Stimulated activated CD4-positive, alpha-beta T cell treated with anti-CD3 and anti-CD28 coated beads, Interleukin-12 subunit alpha, Interleukin-12 subunit beta, amount 100 ng/mL, for 48 hours (primary cell): ENCODE data around the gene SLC24A4.

Experiments
- DNase-seq, 3 donors: peaks; one replicate each; pipeline ENCODE4 v3.0.0-alpha.2; 2020; ENCODE audit warnings: low read depth in 2 of 3, low spot score in 1 of 3

SLC24A4 gene, protein sequence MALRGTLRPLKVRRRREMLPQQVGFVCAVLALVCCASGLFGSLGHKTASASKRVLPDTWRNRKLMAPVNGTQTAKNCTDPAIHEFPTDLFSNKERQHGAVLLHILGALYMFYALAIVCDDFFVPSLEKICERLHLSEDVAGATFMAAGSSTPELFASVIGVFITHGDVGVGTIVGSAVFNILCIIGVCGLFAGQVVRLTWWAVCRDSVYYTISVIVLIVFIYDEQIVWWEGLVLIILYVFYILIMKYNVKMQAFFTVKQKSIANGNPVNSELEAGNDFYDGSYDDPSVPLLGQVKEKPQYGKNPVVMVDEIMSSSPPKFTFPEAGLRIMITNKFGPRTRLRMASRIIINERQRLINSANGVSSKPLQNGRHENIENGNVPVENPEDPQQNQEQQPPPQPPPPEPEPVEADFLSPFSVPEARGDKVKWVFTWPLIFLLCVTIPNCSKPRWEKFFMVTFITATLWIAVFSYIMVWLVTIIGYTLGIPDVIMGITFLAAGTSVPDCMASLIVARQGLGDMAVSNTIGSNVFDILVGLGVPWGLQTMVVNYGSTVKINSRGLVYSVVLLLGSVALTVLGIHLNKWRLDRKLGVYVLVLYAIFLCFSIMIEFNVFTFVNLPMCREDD

GRCh38 chr14:92323011-92323915 is at the start of gene SLC24A4:
TSS of gene SLC24A4 (plus strand) at chr14:92323165. CDS start at chr14:92323831, 666 bp downstream.
- no peak for DNase-seq

DNA sequence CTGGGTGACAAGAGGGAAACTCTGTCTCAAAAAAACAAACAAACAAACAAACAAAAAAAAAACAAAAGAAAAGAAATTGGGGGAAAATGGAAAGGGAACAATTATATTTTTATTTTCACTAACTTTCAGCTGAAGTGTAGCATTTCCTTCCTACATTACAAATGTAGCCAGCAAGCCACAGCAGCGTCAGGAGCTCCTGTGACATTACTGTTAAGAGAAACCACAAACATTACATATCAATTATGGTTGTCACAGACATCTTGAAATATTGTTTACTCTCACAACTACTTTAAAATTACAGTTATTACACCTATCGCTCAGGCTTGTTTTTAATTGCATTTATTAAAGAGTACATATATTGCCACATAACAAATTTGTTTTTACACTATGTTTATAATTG is 49.8 kb upstream of the SLC24A4 start:
- DNase-seq, result no peak

DNA sequence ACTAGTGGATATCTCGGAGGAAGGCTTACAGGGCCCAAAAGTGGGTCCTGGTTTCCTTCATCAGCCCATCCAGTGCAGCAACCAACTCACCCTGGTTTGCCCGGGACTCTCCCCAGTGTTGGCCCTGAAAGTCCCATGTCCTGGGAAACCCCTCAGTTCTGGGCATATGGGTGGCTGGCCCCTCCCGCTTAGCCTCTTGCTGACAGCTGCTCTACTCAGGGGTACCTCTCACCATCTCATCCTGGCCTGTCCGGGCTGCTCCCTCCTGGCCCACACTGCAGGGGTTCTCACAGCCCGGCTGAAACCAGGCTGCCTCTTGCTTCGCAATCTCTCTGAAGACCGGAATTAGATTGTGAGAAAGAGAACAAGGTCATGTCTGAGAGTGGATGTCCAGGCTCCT is 48.9 kb upstream of the SLC24A4 start:
- DNase-seq, result no peak

DNA sequence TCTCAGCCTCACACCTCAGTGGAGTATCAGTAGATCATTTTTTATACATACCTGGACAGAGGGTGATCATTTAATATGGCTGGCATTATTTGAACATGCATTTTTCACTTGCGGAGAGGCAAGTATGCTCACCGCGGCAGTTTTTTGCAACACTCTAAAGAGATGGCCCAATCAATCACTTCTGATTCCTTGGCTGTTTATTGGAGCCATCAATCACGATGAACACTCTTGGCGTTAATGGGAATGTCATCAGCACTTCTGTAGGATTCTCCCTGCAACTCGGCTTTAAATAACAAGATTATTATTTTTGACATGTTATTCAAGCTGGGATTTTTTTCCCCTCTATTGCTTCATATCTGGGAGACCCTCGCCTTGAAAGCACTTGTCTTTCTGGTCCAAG is 46.9 kb upstream of the SLC24A4 start:
- no peak for DNase-seq

DNA sequence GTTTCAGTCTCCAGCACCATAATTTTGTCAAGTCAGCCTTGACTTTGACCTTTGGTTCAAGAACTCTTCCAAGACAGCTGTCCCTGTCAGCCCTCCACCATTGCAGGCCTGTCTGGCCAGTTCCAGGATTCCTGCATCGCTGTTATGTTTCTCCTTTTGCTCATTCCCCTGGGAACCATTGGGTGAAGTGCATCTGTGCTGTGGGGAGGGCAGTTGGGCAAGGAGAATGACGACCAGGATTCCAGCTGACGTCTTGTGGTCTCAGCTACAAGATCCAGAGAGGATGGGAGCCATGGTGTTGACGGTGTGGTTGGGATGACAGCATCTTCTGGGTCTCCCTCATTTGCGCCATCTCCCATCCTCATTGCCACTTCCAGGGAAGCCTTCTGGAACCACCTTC is 45.9 kb upstream of the SLC24A4 start:
- no peak for DNase-seq

DNA sequence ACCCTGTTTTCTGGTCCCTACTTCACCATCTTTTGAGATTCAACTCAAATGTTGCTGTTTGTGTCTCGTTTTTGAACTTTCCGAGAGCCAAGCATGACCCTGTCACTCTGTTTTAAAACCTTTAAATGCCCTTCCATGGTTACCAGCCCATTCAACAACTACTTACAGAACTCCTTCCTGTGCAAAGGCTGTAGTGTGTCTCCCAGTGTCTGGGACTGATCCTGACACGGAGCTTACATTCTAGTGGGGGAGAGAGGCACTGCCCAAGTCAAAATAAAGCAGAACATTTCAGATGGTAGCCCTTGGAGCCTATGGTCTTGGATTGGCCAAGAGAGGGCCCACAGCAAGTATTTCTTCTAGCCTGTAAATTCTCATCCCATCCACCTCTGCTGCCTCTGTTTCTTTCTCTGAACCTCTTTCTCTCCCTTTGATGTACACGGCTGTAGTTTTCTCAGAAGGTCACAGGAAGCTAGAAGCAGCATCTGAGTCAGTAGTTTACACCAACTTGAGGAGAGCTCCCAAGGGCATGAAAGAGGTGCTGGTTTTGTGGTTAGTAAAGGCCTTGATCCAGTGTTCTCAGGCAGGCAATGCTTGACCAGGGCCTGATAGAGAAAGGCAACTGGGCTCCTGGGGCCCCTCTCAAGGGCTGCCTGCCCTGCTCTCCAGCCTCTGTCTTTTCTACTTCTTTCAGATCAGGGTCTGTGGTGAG is 42.3 kb upstream of the SLC24A4 start:
- DNase-seq, result no peak

DNA sequence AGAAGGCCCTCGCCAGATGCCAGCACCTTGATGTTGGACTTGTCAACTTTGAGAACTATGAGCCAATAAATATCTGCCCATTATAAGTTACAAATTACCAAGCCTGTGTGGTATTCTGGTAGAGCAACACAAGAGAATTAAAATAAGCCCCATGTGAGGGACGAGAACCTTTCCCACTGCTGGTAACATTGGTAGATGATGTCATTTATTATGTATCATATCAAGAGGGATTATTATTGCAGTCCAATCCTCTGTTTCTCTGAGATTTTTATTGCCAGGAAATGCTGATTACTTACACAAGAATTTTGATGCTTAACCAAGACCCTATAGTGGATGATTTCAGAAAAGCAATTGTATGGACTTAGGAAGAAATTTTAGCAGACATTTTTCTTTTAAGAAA is 40.3 kb upstream of the SLC24A4 start:
- no peak for DNase-seq

DNA sequence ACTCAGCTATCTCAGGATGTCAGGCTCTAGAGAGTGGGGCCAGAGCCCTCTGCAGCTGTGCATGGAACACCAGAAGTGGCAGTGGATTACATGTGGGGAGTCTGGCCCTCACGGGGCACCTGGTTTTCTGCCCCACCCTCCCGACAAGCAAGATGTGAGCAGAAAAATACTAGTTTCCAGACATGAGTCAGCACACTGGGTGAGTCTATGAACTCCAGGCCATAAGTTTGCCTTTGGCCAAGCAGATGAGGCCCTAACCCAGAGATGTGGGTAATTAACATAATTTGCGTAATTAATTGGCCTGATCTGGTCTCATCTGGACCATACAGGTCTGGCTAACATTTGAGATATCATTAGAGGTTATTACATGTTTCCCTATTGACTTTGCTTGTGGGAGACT is 37.7 kb upstream of the SLC24A4 start:
- DNase-seq, result no peak

GRCh38 chr14:92287987-92288386 is 35.0 kb upstream of the SLC24A4 start:
- DNase-seq, result no peak

- no peak for DNase-seq
These were observed 33.8 kb upstream of the SLC24A4 start for GRCh38 chr14:92288994-92289660.

- no peak for DNase-seq
These were observed 30.3 kb upstream of the SLC24A4 start for GRCh38 chr14:92292673-92293072.

- no peak for DNase-seq
These were observed 28.5 kb upstream of the SLC24A4 start for GRCh38 chr14:92294506-92294905.

GRCh38 chr14:92297818-92298595 is 25.0 kb upstream of the SLC24A4 start:
- DNase-seq, result no peak

DNA sequence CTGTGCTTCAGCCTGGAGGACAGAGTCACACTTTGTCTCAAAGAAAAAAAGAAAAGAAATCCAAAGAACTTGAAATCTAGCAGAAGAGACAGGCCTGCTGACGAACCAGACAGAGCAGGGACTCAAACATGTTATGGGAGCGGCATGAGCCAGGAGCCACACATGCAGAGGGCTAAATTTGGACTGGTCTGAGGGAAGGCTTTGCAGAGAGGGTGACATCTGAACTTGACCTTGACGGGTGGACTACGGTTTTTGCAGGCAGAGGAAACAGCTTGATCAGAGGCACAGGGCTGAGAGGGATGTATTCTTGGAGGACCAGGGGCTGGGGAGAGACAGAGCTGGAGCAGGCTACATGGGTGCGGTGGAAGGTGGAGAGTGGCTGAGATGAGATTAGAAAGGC is 20.5 kb upstream of the SLC24A4 start:
- no peak for DNase-seq

GRCh38 chr14:92308716-92309115 is 14.2 kb upstream of the SLC24A4 start:
- DNase-seq, result no peak

DNA sequence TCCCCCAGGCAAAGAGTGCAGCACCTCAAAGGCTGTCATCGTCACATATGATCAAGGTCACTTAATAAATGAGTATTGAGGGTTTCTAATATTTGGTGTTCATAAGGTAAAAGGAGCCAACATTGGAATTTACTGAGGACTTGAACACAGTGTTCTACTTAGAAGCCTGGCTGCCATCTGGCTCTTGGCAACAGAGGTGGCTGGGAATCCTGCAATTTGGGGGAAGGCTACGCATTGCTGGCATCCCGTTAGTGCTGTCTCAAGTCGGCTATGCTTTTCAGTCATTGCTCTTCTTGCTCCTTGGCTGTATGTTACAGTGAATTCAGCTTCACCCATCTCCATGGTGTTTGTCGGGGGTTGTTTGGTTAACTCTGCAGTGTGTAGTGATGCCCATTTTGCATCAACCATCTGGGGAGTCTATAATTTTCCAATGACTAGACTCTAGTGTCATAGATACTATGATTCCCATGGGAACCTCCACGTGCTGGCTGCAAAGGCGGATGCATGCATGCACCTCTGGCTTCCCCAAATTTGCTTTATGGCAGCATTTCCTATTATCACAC is 12.9 kb upstream of the SLC24A4 start:
- no peak for DNase-seq

- no peak for DNase-seq
These were observed 12.1 kb upstream of the SLC24A4 start for GRCh38 chr14:92310776-92311375.

DNA sequence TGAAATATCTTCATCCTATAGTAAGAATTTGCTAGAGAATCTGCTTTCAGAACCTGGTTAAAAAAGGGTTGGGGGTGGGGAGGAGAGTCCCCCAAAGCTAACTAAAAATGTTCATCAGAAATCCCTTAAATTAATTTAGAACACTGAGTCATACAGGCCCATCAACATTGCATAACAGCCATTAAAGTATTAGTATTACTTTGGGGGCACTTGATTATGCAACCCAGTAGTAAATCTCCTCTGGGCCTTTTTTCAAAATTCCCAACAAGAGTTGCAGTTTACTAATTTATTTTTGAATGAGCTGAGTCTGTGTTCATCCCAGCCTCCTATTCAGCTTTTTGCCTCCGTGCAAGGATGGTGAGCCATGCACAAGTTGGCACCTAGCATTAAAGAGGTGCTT is 8.8 kb upstream of the SLC24A4 start:
- no peak for DNase-seq
